IPS-NIHi7 (cell line): ENCODE data around the gene HOATZ.

ENCODE experiments used
- DNase-seq: peaks from one replicate; pipeline ENCODE4 v3.0.0; 2012; ENCODE audit warnings: mixed read lengths; ENCODE audit errors: extremely low spot score

HOATZ gene

DNA sequence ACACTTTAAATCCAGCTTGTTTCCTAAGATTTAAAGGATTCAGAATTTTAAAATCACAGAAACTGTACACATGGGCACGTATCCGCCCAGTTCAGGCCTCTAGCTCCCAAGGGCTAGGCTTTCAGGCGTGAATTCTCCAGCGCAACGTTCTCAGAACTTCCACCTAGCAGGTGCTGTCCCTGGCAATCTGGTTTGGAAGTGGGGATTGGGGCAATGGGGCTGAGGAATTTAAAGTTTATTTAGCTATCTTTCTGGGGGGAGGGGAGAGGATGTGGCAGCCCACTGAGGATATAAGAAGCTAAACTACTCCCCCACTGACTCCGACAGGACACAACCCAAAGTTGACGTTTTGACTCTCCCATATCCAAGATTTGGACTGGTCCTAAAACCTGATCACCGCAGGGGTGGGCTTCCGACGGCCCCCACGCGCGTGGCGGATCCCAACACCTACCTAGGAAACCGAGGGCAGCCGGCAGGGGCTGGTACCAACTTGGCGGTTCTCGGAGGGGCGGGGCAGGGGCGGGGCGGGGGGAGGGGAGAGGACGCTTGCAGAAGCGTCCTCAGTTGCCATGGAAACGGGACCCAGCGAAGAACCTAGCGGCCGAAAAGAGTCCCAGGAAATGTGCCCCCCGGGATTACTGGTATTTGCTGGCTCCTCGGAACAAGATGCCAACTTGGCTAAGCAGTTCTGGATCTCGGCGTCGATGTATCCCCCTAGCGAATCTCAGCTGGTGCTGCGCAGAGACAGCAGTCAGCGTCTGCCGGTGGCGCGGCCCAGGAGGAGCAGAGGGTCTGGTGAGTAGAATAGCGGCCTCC is at the start of gene HOATZ:
HOATZ (plus strand) TSS at position 563 of the 816 bp plus-strand sequence; CDS start at position 570, 7 bp downstream.
- peak; percentile 69 for DNase-seq

DNA sequence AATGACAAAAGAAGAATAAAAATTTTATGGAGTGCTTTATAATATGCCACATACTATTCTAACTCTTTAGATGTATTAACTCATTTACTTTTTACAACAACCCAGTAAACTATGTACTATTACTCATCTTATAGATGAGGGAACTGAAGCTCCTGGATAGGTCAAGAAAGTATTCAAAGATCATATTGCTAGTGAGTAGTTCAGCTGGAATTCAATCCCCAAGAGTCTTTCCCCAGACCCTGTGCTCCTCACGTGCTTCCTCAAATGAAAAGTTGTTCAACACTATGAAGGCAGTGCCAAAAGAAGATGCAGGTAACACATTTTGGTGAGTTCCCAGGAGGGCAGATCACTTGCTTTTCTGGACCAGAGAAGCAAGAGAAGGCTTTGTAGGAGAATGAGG is 49.2 kb upstream of the HOATZ start:
- DNase-seq: no peak

DNA sequence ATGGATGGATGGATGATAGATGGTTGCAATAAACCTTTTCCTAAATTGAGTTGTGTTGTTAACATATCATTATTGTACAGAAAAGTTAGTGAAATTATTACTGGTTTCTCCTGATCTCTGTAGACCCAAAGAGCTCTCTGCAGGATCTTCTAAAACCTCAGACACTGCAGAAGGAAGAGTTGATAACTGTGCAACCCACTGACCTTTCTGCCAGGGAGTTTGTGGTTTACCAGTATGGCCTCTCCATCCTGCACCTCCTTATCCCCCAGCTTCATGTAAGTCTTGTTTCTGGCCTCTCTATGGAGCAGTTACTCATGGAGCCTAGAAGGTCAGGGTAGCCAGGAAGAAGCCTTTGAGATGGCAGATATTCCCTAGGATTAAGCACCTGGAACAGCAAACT is 48.0 kb upstream of the HOATZ start:
- DNase-seq: no peak

DNA sequence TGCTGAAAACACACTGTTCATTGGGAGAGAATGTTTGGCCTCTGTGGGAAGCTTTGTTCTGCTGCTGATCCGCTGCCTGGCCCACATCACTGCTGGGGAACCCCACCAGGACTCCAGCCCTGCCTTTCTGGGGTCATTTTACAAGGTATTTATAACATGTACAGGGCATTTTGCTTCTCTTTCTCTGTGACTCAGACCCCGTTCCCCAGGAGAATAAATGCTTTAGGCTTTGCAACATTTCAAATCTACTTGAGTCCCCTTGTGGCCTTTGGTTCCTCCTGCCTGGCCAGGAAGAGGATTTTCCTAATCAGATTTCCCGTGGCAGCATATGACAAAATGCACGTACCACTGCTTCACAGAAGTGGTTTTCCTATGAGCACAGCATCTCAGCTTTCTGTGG is 45.4 kb upstream of the HOATZ start:
- DNase-seq: no peak

DNA sequence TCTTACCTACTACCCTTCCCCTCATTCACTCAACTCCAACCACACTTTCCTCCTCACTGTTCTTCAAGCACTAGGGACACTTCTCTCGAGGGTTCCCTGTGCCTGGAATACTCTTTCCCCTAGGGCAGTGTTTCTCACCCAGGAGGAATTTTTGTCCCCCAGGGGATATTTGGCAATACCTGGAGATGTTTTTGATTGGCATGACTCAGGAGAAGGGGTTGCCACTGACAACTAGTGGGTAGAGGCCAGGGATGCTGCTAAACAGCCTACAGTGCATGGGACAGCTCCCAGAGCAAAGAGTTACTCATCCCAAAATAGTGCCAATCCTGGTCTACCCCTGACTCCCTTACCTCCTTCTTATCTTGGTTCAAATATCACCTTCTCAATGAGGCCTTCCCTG is 42.4 kb upstream of the HOATZ start:
- no peak for DNase-seq

DNA sequence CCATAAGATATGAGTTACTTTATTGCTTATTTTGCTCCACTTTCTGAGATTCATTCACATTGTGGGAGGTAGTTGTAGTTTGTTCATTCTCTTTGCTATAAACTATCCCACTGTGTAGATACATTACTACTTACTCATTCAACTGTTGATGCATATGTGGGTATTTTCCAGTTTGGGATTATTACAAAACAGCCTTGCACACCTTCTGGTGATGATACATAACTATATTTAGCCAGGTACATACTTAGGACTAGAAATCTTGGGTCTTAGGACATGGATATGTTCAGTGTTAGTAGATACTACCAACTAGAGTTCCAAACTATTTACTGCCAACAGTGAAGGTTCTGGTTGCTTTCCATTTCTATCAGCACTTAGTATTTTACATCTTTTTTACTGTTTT is 40.1 kb upstream of the HOATZ start:
- no peak for DNase-seq

DNA sequence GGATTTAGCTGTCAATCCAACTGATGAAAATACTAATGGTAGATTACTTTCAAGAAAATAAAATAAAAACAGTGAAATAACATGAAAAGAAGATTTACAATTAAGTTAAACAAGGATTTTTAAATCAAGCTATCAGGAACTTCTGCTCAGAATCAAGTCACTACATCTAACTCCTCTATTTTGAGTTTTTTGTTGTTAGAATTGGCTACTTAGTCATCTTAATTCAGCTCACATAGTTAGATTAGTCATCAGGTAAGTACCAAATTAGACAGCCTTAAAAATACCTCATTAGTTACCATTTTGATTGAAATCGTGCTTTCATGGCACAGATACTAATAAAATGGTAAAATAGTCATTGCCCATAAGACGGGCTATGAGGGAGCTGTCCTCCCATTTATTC is 38.2 kb upstream of the HOATZ start:
- no peak for DNase-seq

DNA sequence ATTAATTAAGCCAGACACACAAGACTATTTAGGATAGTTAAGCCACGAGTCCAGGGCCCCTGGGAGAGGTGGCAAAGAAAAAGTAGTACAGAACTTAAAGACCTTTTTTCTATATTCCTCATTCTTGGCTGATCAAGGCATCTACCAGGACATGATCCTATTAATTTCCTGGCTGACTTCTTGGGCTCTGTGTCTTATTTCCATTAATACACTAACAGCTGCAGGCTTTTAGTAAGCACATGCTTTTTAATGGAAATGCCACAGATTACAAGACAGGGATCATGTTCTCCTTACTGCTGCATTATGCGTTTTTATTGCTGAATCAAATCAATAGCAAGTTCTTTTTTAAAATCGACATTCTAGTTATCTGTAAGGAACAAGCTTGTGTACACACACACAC is 37.6 kb upstream of the HOATZ start:
- DNase-seq: no peak

DNA sequence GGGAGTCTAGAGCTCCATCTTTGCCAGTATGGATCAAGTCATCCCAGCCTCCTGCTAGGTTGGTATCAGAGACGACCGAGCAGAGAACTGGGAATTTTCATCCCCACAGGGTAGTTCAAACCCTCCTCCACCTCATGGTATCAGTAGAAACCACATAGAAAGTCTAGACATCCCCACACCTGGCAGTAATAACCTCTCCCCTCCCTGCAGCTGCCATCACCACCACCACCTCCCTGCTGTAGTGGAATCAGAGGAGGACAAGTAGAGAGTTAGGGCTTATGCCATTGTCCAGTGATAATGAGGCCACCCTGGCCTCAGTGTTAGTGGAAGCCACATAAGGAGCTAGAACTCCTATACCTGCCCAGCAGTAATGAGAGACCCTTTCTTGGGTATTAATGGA is 36.7 kb upstream of the HOATZ start:
- no peak for DNase-seq

DNA sequence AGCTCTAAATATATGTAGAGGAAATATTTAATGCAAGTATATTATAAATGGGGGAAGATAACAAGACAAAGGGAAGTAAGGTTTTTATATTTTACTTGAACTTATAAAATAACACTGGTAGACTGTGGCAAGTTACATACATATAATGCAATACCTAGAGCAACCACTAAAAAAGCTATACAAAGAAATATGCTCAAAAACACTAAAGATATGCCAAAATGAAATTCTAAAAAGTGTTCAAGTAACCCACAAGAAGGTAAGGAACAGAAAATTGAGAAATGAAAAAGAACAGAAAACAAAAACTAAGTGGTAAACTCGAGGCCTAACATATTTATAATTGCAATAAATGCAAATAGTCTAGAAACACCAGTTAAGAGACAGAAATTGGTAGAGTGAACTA is 34.9 kb upstream of the HOATZ start:
- DNase-seq: no peak

DNA sequence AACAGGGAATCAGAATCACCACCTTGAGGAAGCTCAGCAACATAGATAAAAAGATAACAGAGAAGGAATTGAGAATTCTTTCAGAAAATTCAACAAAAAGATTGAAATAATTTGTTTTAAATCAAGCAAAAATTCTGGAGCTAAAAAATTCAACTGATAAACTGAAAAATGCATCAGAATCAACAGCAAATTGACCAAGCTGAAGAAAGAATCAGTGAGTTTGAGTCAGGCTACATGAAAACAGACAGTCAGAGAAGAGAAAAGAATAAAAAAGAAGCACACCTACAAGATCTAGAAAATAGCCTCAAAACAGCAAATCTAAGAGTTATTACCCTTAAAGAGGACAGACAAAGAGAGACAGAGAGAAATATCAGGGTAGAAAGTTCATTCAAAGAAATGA is 31.1 kb upstream of the HOATZ start:
- no peak for DNase-seq

DNA sequence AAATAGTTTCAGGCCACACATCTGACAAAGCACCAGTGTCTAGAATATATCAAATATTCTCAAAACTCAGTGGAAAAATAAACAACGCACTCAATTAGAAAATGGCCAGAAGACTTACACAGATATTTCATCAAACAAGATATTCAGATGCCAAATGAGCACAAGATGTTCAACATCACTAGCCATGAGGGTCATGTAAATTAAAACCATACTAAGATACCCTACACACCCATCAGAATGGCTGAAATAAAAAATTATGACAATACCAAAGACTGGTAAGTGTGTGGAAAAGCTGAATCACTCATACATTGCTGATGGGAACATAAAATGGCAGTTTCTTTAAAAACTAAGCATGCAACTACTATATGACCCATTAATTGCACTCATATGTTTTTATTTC is 24.1 kb upstream of the HOATZ start:
- DNase-seq: no peak

DNA sequence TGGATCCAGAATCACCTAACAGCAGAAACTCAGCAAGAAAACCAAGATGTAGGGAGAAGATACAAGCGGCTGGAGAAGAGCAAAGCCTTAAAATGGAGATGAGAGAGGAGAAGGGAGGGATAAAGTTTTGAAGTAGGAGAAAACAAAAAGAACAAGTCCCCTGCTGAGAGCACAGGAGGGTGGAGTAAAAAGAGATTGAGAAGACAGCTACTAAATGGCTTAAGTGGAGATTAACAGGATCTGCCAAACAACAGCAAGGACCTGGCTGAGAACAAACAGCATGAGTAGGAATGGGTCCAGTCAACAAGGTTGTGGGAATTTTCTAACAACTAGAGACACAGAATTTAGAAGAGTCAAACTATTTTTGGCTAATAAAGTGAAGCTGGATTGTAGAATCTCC is 20.5 kb upstream of the HOATZ start:
- DNase-seq: peak; percentile 18

DNA sequence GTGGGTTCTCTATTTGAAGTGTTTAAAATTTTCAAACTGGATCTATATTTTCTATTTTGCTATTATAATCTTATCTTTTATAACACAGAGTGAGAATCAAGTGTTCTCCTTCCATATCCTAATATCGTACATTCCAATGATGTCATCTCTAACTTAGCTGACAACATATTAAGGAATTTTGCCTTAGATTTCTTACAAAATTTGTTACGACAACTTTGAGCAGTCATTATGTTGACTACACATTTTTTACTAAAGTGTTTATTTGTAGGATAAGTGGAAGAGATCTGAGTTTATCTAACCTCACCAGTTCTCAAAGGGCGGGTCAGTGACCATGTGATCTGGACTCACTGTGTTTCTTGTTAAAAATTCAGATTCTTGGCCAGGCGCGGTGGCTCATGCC is 15.1 kb upstream of the HOATZ start:
- no peak for DNase-seq

DNA sequence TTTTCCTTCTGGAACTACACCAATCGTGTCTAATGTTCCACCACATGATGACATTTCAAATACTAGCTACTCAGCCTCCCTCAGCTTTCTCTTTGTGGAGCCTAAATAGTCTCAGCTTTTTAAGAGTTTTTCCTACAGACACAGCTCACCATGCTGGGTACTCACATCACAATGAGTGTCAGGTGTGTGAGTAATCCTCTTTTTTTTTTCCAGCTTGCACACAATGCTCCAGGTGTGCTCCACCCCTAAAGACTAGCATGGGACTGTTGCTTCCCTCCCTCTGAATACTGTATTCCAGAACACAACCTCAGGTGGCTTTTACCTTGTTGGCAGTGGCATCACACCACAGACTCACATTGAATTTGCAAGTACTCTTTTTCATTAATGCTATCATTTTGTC is 14.1 kb upstream of the HOATZ start:
- DNase-seq: no peak

DNA sequence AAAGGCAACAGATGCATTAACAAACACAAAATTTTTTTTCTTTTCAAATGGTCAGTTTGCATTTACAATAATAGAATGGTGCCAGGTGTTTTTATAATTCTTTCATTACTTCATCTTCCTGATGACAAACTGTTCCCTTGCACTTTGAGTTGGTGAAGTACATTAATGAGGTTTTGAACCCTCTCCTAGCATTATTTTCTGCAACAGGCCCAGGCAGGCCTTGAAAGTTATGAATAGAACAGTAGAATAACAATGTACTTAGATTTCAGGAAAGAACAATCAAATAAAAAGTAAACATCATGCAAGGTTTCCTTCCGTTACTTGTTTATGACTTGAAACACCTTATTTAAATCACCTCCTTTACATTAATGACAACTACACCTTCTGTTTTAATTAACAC is 12.0 kb upstream of the HOATZ start:
- DNase-seq: no peak

DNA sequence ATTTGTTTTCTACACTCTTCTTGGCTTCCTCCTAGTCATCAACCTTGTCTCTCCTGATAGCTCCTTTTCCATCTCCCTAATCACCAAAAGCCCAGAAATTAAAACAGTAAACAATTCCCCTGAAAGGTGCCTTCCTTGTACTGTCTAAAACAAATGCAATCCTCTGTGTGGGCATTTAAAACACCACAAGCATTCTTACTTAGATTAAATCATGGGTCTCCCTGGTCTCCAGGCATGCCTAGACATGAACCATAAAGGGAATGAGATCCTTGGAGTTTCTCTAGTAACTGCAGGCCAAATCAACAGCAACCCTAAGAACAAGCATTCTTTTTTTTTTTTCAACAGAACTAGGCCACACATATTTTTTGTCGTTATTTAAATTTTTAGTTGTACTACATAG is 4.3 kb upstream of the HOATZ start:
- DNase-seq: no peak

DNA sequence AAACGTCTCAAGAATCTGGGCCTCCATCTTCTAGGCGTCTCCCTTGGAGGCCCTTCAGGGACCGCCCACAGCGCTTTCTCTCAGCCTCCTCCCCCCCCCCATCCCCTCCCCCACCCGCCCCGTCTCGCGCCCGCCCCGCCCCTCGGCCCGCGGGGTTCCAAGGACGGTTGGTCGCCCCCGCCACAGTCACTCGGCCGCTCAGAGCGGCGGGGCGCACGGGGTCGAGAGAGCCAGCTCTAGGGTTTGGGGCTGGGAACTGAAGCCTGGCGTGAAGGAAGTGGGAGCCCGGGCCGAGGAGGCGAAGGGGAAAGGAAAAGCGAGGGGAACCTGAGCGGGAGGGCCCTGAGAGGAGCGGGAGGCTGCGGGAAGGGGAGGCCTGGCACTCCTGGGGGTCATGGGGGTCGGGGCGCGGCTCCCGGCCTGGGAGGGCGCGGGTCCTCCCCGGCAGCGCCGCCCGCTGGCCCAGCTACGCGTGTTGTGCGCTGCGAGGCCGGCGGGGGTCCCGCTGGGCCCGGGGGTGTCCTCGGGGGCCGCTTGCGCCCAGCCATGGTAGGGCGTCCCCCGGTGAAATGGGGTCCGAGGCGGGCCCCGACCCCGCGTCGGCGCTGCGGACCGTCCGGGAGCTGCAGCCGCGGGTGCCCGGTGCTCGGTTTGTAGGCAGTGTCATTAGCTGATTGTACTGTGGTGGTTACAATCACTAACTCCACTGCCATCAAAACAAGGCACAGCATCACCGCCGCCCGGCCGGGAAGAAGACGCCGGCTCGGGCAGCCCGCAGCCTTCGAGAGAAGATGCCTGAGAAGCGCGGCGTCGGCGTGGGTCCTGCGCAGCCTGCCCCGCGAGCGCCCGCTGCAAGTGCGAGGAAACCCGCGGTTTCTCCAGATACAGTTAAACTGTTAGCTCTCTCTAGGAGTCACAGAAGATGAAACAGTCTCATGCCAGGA is 2.0 kb upstream of the HOATZ start, which contains the start of gene BTG4:
BTG4 (minus strand) TSS at position 91 of the 944 bp plus-strand sequence. CDS start 13,610 bp downstream, outside the sequence.
- DNase-seq: peak; percentile 48

DNA sequence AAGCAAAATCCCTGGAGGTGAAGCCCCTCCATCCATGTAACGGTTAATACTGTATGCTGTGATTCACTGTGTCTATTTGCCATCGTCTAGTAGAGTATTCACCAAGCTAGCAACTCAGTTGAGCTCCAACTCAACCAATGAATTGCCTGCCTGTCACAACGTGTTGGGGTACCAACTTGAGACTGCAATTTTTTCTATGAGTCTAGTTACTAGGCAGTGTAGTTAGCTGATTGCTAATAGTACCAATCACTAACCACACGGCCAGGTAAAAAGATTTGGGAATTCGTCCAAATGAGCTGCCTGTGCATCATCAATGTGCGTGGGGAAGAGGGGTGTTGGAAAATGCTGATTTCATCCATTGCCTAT is 1.4 kb upstream of the HOATZ start:
- DNase-seq: no peak

DNA sequence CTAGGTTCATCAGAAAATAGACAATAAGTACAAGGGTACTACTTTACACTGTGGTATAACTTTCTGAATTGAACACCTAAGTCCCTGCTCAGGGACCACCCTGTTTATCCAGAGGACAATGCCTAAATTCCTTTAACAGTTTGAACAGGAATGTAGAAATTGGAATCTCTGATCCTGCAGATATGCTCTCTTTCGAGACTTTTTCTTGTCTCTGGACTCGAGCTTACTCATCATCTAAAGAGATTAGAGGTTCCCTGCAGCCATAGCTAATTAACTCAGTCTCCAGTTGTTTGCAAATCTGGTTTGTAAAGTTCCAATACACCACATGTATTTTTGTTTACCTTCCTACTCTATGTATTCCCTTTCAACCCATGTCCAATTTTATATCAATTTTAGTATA is 1.0 kb downstream of the HOATZ start:
- no peak for DNase-seq

DNA sequence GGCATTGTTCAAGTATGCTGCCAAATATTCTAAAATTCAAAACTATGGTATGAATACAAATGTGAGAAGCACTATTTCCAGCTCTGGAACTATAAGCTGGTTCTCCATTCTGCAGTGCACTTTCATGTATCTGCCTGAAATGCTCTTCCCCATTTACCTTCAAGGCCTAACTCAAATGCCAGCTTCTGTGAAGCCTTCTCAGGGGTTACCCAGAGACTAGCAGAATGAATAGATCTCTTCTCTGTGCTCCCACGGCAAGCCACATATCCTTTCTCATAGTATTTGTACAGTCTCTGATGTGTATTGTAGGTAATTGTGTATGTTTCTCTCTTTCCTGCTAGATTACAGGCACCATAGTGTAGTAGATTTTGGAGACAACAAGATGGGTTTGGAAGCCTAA is 4.1 kb downstream of the HOATZ start:
- no peak for DNase-seq

DNA sequence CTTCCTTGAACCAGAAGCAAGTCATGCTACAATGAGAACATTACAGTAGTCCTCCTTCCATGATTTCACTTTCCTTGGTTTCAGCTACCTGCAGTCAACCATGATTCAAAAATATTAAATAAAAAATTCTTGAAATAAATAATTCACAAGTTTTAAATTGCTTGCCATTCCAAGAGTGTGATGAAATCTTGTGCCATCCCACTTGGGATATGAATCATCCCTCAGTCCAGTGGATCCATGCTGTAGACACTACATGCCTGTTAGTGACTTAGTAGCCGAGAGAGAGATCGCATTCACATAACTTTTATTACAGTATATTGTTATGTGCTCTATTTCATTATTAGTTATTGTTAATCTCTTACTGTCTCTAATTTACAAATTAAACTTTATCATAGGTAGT is 6.0 kb downstream of the HOATZ start:
- DNase-seq: no peak

DNA sequence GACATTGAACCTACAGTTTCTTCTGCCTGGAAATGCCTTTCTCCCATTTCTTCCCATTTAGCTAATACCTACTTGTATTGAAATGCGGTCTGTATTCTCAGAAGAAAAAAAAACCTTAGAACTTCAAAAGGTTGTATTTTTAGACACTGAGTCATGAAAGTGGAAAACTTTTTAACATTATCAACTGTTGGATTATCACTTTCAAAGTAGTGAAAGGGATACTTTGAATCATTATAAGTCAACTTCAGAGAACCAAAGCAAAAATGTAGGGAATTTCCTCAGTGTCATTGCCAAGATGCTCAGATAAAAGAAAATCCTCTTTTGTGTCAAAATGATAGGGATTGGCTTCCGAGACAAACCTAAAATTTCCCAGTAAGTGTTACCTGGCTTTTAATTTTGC is 6.6 kb downstream of the HOATZ start:
- no peak for DNase-seq
